ENCODE measurements around the gene DMD. TPM values are rescaled to one million over a fixed set of nuclear protein-coding genes. Genes with fewer than 3 reads are reported as not detected.

The DMD gene
- total RNA-seq, 4 donors from 2014 or later: 27.7 to 54.7 (median 34.4) TPM

DNA sequence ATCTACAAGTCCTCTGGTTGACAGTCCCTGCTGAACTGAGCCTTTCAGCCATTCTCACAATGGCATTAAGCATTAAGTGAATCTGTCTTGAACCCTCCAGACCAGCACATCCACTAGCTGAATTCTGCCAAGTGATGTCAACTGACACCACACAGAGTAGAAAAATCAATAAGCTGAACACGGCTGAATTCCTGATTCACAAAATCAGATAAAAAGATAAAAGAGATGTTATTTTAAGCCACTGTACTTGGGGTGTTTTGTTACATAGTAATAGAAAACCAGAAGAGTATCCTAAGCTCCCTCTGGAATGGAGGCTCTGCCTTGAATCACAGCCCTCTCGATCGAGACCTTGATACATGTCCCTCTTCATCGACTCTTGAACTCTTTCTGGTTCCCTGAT is 336.5 kb downstream of the DMD start:
- TF ChIP-seq CTCF (IDR thresholded peaks at IDR 0.05): no peak
- DNase-seq (ENCODE audit: low spot score) (no peak), ATAC-seq (ENCODE audit: low FRiP score) (no peak)

DNA sequence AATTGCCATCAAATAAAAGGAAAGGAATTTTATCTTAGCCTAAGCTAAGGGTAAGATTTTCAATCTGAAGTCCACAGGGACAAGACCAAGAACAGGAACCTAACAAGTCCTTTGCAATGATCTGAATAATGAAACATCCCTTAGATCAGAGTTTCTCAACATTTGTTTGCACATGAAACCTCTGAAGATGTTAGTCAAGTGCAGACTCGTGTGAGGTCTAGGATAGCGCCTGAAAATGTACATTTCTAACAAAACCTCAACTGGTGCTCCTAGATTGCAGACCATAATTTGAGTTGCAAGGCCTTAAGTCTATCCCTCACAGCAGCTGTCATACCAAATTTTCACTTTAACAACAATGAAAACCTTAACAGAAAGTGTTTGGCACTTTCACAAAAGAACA is 337.6 kb downstream of the DMD start:
- no peak for ATAC-seq (ENCODE audit: low FRiP score)
- DNase-seq (ENCODE audit: low spot score): no peak
- no peak for TF ChIP-seq CTCF (IDR thresholded peaks at IDR 0.05)

GRCh38 chrX:32871636-32872035 is 339.7 kb downstream of the DMD start:
- no peak for DNase-seq (ENCODE audit: low spot score)
- no peak for ATAC-seq (ENCODE audit: low FRiP score)
- TF ChIP-seq CTCF (IDR thresholded peaks at IDR 0.05): no peak

DNA sequence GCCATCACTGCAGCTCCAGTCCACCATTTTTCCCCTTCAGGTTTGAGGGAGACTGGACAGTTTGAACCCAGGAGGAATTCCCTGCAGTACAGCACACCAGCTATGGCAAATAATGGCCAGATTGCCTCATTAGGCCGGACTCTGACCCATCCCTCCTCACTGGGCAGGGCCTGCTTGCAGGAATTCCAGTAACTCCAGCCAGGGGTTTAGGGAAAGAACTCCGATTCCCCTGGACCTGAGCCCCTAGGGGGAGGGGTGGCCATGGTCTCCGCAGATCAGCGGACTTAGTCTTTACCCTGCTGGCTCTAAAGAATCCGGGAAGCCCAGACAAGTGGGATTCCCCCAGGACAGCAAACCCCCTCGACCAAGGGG is 342.8 kb downstream of the DMD start:
- TF ChIP-seq CTCF (IDR thresholded peaks at IDR 0.05): no peak
- ATAC-seq (ENCODE audit: low FRiP score): no peak

GRCh38 chrX:32867781-32868523 is 343.4 kb downstream of the DMD start:
- TF ChIP-seq CTCF (IDR thresholded peaks at IDR 0.05): no peak
- ATAC-seq (ENCODE audit: low FRiP score) (no peak), DNase-seq (ENCODE audit: low spot score) (no peak)

More for the DNA sequence above, 342.8 kb downstream of the DMD start:
- DNase-seq (ENCODE audit: low spot score): no peak

DNA sequence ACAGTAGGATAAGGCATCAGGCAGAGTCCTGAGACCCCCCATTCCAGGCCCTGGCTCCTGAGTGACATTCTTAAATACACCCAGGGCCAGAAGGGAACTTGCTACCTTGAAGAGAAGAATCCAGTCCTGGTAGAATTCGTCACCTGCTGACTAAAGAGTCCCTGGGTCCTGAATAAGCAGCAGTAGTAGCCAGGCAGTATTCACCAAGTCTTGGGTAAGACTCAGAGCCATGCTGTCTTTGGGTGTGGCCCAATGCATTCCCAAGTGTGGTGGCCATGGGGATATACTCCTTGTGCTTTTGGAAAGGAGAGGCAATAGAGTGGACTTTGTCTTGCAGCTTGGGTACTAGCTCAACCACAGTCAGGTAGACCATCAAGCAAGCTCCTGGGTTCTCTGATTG is 359.1 kb downstream of the DMD start:
- TF ChIP-seq CTCF (IDR thresholded peaks at IDR 0.05): no peak
- ATAC-seq (ENCODE audit: low FRiP score) (no peak), DNase-seq (ENCODE audit: low spot score) (no peak)

DNA sequence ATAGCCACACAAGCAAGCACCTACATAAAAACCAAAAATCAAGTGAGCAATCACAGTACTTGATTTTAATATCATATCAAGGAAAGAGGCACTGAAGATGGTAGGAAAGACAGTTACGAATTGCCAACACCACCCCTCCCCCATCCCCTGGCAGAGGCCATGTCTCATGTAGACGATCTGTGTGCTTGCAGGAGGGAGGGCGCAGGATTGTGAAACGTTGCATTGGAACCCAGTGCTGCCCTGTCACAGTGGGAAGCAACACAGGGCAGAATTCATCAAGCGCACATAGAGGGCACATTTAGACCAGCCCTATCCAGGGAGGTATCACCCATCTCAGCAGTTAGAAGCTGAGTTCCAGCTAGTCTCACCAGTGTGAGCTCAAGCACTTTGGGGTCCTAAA is 359.8 kb downstream of the DMD start:
- no peak for ATAC-seq (ENCODE audit: low FRiP score)
- DNase-seq (ENCODE audit: low spot score): no peak
- no peak for TF ChIP-seq CTCF (IDR thresholded peaks at IDR 0.05)
